PFSK-1 (cell line): ENCODE measurements around the gene PGS1.

Experiments used
- POLR2AphosphoS5 ChIP-seq: IDR thresholded peaks from 2 replicates; pipeline ENCODE4 v1.6.1; 2012; ENCODE audit warnings: low read depth, mild to moderate bottlenecking, control low read depth, low read length, moderate library complexity
- SIN3A ChIP-seq: IDR thresholded peaks from 2 replicates; pipeline ENCODE4 v1.6.1; 2012; ENCODE audit warnings: mild to moderate bottlenecking, low read length, moderate library complexity, borderline replicate concordance; ENCODE audit not compliant: insufficient read depth
- TAF1 ChIP-seq: IDR thresholded peaks from 2 replicates; pipeline ENCODE4 v1.6.1; 2012; ENCODE audit warnings: low read length, control low read depth, borderline replicate concordance; ENCODE audit not compliant: insufficient read depth
- TF ChIP-seq, protein P1 (sequence below), 2 experiments: IDR thresholded peaks; 2 replicates each; pipeline versions ENCODE4 v1.6.1 to v1.8.0; 2011 to 2012; ENCODE audit warnings: low read depth in 2 of 2, low read length in 2 of 2, control low read depth in 1 of 2, inconsistent platforms in 1 of 2, mild to moderate bottlenecking in 1 of 2, moderate library complexity in 1 of 2; ENCODE audit not compliant: insufficient read depth in 1 of 2

DNA sequence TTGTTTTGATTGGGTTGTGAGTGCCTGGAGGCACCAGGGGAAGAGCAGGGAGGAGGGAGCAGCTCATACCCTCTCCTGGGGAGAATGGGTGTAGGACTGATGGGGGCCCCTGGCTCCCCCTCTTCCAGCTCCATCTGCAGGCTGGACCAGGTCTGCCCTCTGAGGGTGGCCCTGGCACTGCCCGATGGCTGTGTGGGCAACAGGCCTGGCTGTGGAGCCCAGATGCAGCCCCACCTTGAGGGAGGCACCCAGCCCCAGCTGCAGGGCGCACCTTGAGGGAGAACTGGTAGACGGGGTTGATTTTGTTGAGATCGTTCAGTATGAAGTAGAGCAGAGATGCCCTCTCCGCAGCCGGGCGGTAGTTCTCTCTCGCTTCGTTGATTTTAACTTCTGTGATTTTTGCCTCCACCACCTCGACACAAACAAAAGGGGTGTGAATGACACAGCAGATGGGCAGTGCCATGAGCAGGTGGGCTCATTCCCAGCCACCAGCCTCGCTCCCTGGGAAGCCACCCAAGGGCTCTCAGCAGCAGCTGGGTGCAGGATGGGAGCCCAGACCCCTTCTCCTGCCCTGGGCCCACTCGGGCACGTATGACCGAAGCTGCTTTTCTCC, 71.6 kb downstream of the PGS1 start:
- TF ChIP-seq POLR2AphosphoS5, result no peak
- TF ChIP-seq TAF1, result no peak
- TF ChIP-seq, protein P1, sequence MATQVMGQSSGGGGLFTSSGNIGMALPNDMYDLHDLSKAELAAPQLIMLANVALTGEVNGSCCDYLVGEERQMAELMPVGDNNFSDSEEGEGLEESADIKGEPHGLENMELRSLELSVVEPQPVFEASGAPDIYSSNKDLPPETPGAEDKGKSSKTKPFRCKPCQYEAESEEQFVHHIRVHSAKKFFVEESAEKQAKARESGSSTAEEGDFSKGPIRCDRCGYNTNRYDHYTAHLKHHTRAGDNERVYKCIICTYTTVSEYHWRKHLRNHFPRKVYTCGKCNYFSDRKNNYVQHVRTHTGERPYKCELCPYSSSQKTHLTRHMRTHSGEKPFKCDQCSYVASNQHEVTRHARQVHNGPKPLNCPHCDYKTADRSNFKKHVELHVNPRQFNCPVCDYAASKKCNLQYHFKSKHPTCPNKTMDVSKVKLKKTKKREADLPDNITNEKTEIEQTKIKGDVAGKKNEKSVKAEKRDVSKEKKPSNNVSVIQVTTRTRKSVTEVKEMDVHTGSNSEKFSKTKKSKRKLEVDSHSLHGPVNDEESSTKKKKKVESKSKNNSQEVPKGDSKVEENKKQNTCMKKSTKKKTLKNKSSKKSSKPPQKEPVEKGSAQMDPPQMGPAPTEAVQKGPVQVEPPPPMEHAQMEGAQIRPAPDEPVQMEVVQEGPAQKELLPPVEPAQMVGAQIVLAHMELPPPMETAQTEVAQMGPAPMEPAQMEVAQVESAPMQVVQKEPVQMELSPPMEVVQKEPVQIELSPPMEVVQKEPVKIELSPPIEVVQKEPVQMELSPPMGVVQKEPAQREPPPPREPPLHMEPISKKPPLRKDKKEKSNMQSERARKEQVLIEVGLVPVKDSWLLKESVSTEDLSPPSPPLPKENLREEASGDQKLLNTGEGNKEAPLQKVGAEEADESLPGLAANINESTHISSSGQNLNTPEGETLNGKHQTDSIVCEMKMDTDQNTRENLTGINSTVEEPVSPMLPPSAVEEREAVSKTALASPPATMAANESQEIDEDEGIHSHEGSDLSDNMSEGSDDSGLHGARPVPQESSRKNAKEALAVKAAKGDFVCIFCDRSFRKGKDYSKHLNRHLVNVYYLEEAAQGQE (IDR thresholded peaks at IDR 0.05; ENCODE audit: insufficient read depth in 1 of 2, low read depth in 2 of 2, low read length in 2 of 2), result no peak
- TF ChIP-seq SIN3A, result no peak
